OCI-LY7 (cell line): ENCODE measurements around the gene SLAMF8.

Experiments used
- EZH2phosphoT487 ChIP-seq: fragments of 200-600 bp; sonication (generic); IDR thresholded peaks from 2 replicates; pipeline ENCODE4 v1.6.1; 2018; ENCODE audit warnings: low read depth, borderline replicate concordance, mild to moderate bottlenecking, mixed run types, antibody characterized with exemption, low read length, moderate library complexity, mixed read lengths
- TF ChIP-seq, protein P1 (sequence below): fragments of 200-600 bp; sonication (generic); conservative IDR thresholded peaks from 2 replicates; pipeline ENCODE4 v1.5.1; 2014; ENCODE audit warnings: mild to moderate bottlenecking, antibody characterized with exemption, low read length, moderate library complexity, mixed read lengths

DNA sequence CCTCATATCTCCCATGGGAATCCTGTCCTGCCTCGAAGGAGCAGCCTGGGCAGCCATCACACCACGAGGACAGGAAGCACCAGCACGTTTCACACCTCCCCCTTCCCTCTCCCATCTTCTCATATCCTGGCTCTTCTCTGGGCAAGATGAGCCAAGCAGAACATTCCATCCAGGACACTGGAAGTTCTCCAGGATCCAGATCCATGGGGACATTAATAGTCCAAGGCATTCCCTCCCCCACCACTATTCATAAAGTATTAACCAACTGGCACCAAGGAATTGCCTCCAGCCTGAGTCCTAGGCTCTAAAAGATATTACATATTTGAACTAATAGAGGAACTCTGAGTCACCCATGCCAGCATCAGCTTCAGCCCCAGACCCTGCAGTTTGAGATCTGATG, 8.7 kb downstream of the SLAMF8 start:
- TF ChIP-seq, protein P1, sequence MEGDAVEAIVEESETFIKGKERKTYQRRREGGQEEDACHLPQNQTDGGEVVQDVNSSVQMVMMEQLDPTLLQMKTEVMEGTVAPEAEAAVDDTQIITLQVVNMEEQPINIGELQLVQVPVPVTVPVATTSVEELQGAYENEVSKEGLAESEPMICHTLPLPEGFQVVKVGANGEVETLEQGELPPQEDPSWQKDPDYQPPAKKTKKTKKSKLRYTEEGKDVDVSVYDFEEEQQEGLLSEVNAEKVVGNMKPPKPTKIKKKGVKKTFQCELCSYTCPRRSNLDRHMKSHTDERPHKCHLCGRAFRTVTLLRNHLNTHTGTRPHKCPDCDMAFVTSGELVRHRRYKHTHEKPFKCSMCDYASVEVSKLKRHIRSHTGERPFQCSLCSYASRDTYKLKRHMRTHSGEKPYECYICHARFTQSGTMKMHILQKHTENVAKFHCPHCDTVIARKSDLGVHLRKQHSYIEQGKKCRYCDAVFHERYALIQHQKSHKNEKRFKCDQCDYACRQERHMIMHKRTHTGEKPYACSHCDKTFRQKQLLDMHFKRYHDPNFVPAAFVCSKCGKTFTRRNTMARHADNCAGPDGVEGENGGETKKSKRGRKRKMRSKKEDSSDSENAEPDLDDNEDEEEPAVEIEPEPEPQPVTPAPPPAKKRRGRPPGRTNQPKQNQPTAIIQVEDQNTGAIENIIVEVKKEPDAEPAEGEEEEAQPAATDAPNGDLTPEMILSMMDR: no peak
- no peak for TF ChIP-seq EZH2phosphoT487
